ENCODE data around the gene ZNF514. TPM values are rescaled to one million over a fixed set of nuclear protein-coding genes. Genes with fewer than 3 reads are reported as not detected.

ZNF514 gene
- total and polyA plus RNA-seq, 10 of the 15 experiments (the other 5 are each of a cell fraction or from before 2014, with no cell fraction given), result 5.1 to 8.7 (median 6.6) TPM

DNA sequence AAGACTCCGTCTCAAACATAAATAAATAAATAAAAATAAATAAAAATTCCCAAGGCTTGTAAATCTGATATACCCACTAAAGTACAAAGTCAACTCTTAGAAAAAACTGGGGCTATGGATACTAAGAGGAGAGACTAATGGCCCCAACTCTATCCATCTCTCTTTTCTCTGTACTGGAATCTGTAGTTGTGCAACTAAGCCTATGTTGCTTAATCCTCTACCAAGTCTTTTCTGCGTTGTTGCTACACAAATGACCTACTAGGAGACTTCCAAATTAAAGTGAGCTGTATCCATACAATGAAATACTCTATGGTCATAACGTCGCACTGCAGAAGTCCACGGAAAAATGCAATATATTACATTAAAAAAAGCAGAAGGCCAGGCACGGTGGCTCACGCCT is 46.2 kb downstream of the ZNF514 start:
- Histone ChIP-seq H4K20me1 (ENCODE audit: control insufficient read depth, insufficient read depth) (no peaks in the 10 kb centered on the region), H3K79me2 (ENCODE audit: control insufficient read depth, insufficient read depth, low read length) (peaks cover 8% of the 10 kb centered on the region), H3K9ac (ENCODE audit: control insufficient read depth, insufficient read depth, low read length) (no peak overlapping the region), H2AFZ (ENCODE audit: control insufficient read depth, low read depth, low read length) (no peak overlapping the region), H3K4me2 (ENCODE audit: control insufficient read depth, insufficient read depth) (no peak overlapping the region), H3K9me3 (replicated peaks; ENCODE audit: control insufficient read depth, insufficient read depth, low read length) (no peaks in the 10 kb centered on the region), H3K4me3 (no peak overlapping the region), H3K36me3 (ENCODE audit: control insufficient read depth in 2 of 2, insufficient read depth in 2 of 2, low read length in 1 of 2) (peaks cover 2 to 21% of the 10 kb centered on the region in 2 experiments), H3K27ac (ENCODE audit: control insufficient read depth, insufficient read depth) (no peak overlapping the region), H3K27me3 (replicated peaks in 1 of 2; ENCODE audit: control insufficient read depth in 2 of 2, insufficient read depth in 2 of 2, low read length in 1 of 2) (no peaks in the 10 kb centered on the region), H3K4me1 (ENCODE audit: control insufficient read depth, insufficient read depth, low read length) (peaks cover 3% of the 10 kb centered on the region; the same call in 1 of the 2 replicates)
- TF ChIP-seq FOXK2 (IDR thresholded peaks at IDR 0.05) (no peak), CHD4 (IDR thresholded peaks at IDR 0.05) (no peak), RELA (IDR thresholded peaks at IDR 0.05; ENCODE audit: borderline replicate concordance, partially characterized antibody) (no peak)
- TF ChIP-seq, protein P1, sequence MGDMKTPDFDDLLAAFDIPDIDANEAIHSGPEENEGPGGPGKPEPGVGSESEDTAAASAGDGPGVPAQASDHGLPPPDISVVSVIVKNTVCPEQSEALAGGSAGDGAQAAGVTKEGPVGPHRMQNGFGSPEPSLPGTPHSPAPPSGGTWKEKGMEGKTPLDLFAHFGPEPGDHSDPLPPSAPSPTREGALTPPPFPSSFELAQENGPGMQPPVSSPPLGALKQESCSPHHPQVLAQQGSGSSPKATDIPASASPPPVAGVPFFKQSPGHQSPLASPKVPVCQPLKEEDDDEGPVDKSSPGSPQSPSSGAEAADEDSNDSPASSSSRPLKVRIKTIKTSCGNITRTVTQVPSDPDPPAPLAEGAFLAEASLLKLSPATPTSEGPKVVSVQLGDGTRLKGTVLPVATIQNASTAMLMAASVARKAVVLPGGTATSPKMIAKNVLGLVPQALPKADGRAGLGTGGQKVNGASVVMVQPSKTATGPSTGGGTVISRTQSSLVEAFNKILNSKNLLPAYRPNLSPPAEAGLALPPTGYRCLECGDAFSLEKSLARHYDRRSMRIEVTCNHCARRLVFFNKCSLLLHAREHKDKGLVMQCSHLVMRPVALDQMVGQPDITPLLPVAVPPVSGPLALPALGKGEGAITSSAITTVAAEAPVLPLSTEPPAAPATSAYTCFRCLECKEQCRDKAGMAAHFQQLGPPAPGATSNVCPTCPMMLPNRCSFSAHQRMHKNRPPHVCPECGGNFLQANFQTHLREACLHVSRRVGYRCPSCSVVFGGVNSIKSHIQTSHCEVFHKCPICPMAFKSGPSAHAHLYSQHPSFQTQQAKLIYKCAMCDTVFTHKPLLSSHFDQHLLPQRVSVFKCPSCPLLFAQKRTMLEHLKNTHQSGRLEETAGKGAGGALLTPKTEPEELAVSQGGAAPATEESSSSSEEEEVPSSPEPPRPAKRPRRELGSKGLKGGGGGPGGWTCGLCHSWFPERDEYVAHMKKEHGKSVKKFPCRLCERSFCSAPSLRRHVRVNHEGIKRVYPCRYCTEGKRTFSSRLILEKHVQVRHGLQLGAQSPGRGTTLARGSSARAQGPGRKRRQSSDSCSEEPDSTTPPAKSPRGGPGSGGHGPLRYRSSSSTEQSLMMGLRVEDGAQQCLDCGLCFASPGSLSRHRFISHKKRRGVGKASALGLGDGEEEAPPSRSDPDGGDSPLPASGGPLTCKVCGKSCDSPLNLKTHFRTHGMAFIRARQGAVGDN (IDR thresholded peaks at IDR 0.05), result no peak
- in situ Hi-C loops (cut with MboI) (no loop called here), intact Hi-C loops (cut with micrococcal nuclease; ENCODE audit: unreplicated experiment) (no loop called here)
- RAD21 ChIA-PET (ENCODE audit: unreplicated experiment), result interaction anchor here (3.8 kb wide), 1 partner anchor 90 kb away, joined by 37 read pairs; no protein-coding TSS in a partner anchor
- FAIRE-seq (no peak), DNase-seq (ENCODE audit: low read depth, low spot score) (no peak), ATAC-seq (no peak)
- CTCF ChIA-PET, result interaction anchor here (1.5 to 11.8 kb wide), 4 partner anchors 8 to 90 kb away, joined by 4 to 111 read pairs (median 21); partner anchors contain the start of gene ZNF2
- POLR2A ChIA-PET, result no interaction called here
- SMC1A ChIA-PET (ENCODE audit: uncharacterized antibody, unreplicated experiment), result interaction anchor here (0.9 to 4.1 kb wide), 3 partner anchors 35 to 91 kb away, joined by 3 to 30 read pairs (median 8); no protein-coding TSS in a partner anchor
- no TSS peak for BruUV-seq (replicated peaks)
- WGBS (ENCODE audit: insufficient coverage, insufficient replicate concordance, low lambda C conversion rate, missing lambda C conversion rate), result 96% methylated on average over 7 of the region's 7 CpGs
